NCI-H2227 (cell line): ENCODE data around the gene ARID1B.
A peak's percentile ranks its signal among the peaks of the same experiment; 100 is the strongest.
"Not testable (repeated sequence)": the region's sequence is repeated elsewhere in the genome, so short reads cannot be mapped to it uniquely, and the experiment has no call there.

Experiments used
- DNase-seq: peaks from one replicate; lab custom pipeline; 2025; ENCODE audit not compliant: unreplicated experiment; lab: John Stamatoyannopoulos, UW

Gene ARID1B

GRCh38 chr6:156928972-156929371, 151.8 kb downstream of the ARID1B start:
- DNase-seq = no peak

- DNase-seq = no peak
Observed at GRCh38 chr6:156931283-156931682, 154.1 kb downstream of the ARID1B start.

GRCh38 chr6:156933201-156934068, 156.3 kb downstream of the ARID1B start:
- DNase-seq = peak; percentile 76

- DNase-seq = no peak
Observed at GRCh38 chr6:156934069-156934460, 156.9 kb downstream of the ARID1B start.

GRCh38 chr6:156935000-156935399, 157.8 kb downstream of the ARID1B start:
- DNase-seq = no peak

- no peak for DNase-seq
Observed at GRCh38 chr6:156938143-156938542, 161.0 kb downstream of the ARID1B start.

GRCh38 chr6:156940221-156940620, 163.0 kb downstream of the ARID1B start:
- no peak for DNase-seq

GRCh38 chr6:156942266-156942665, 165.1 kb downstream of the ARID1B start:
- DNase-seq = no peak

- DNase-seq = peak; percentile 72
Observed at GRCh38 chr6:156943166-156943565, 166.0 kb downstream of the ARID1B start.

GRCh38 chr6:156943816-156944215, 166.6 kb downstream of the ARID1B start:
- no peak for DNase-seq

GRCh38 chr6:156944412-156944811, 167.2 kb downstream of the ARID1B start:
- no peak for DNase-seq

GRCh38 chr6:156945789-156946172, 168.6 kb downstream of the ARID1B start:
- DNase-seq = not testable (repeated sequence)

GRCh38 chr6:156946370-156946936, 169.3 kb downstream of the ARID1B start:
- DNase-seq = no peak

- no peak for DNase-seq
Observed at GRCh38 chr6:156948277-156948676, 171.1 kb downstream of the ARID1B start.

GRCh38 chr6:156948807-156949206, 171.6 kb downstream of the ARID1B start:
- DNase-seq = no peak

GRCh38 chr6:156949376-156949775, 172.2 kb downstream of the ARID1B start:
- DNase-seq = no peak

- DNase-seq = no peak
Observed at GRCh38 chr6:156950084-156950483, 172.9 kb downstream of the ARID1B start.

GRCh38 chr6:156950531-156950930, 173.4 kb downstream of the ARID1B start:
- no peak for DNase-seq

- DNase-seq = no peak
Observed at GRCh38 chr6:156952401-156952800, 175.2 kb downstream of the ARID1B start.

GRCh38 chr6:156953127-156953478, 175.9 kb downstream of the ARID1B start:
- DNase-seq = peak; percentile 50

GRCh38 chr6:156953479-156954146, 176.4 kb downstream of the ARID1B start:
- peak; percentile 88 for DNase-seq

- DNase-seq = no peak
Observed at GRCh38 chr6:156954191-156954590, 177.0 kb downstream of the ARID1B start.
